DOHH2 (cell line): Measurements from ENCODE around the gene CEP85L.

ENCODE experiments used
- H3F3A ChIP-seq: fragments of 200-600 bp; sonication (generic), shearing (Covaris generic); 2 replicates; pipeline ENCODE4 v1.6.0; 2016; ENCODE audit warnings: antibody characterized with exemption, mild to moderate bottlenecking; ENCODE audit not compliant: control insufficient read depth, insufficient read depth
- H3K27ac ChIP-seq: fragments of 200-600 bp; sonication (generic); 2 replicates; pipeline ENCODE4 v1.5.1; 2014; ENCODE audit warnings: low read depth, mild to moderate bottlenecking, low read length, moderate library complexity
- H3K27me3 ChIP-seq: fragments of 200-600 bp; sonication (generic); 2 replicates; pipeline ENCODE4 v1.6.1; 2014; ENCODE audit warnings: mild to moderate bottlenecking, low read length, mixed read lengths; ENCODE audit not compliant: control insufficient read depth
- H3K36me3 ChIP-seq: fragments of 200-600 bp; sonication (generic); 2 replicates; pipeline ENCODE4 v1.6.1; 2014; ENCODE audit warnings: mild to moderate bottlenecking, low read length, moderate library complexity, mixed read lengths; ENCODE audit not compliant: control insufficient read depth
- H3K4me1 ChIP-seq: fragments of 200-600 bp; sonication (generic); 2 replicates; pipeline ENCODE4 v1.6.1; 2014; ENCODE audit warnings: mild to moderate bottlenecking, low read length, mixed read lengths; ENCODE audit not compliant: control insufficient read depth
- H3K4me2 ChIP-seq: fragments of 200-600 bp; sonication (generic); 2 replicates; pipeline ENCODE4 v1.6.0; 2014; ENCODE audit warnings: mild to moderate bottlenecking, low read length, moderate library complexity
- H3K4me3 ChIP-seq: fragments of 200-600 bp; sonication (generic); 2 replicates; pipeline ENCODE4 v1.5.1; 2014; ENCODE audit warnings: mild to moderate bottlenecking, low read length, mixed read lengths
- H3K79me2 ChIP-seq: fragments of 200-600 bp; sonication (generic); 2 replicates; pipeline ENCODE4 v1.6.1; 2014; ENCODE audit warnings: mild to moderate bottlenecking, low read length, mixed read lengths; ENCODE audit not compliant: control insufficient read depth
- H3K9me2 ChIP-seq: fragments of 200-600 bp; sonication (generic); replicated peaks from 2 replicates; pipeline ENCODE4 v1.6.1; 2014; ENCODE audit warnings: mild to moderate bottlenecking, low read length, mixed read lengths; ENCODE audit not compliant: control insufficient read depth
- H3K9me3 ChIP-seq: fragments of 200-600 bp; sonication (generic); 2 replicates; pipeline ENCODE4 v1.6.1; 2014; ENCODE audit warnings: antibody characterized with exemption, low read length, mixed read lengths; ENCODE audit not compliant: control insufficient read depth, insufficient read depth
- H4K20me1 ChIP-seq: fragments of 200-600 bp; sonication (generic); 2 replicates; pipeline ENCODE4 v1.6.0; 2014; ENCODE audit warnings: low read depth, mild to moderate bottlenecking, antibody characterized with exemption, low read length, moderate library complexity; ENCODE audit not compliant: control insufficient read depth, insufficient read depth
- CTCF ChIP-seq: fragments of 200-600 bp; sonication (generic); IDR thresholded peaks from one replicate; pipeline ENCODE4 v1.5.1; 2014; ENCODE audit warnings: antibody characterized with exemption, mild to moderate bottlenecking, low read depth, low read length; ENCODE audit not compliant: poor library complexity, severe bottlenecking
- EZH2phosphoT487 ChIP-seq: fragments of 200-600 bp; sonication (generic); IDR thresholded peaks from 2 replicates; pipeline ENCODE4 v1.6.1; 2017; ENCODE audit warnings: borderline replicate concordance, mild to moderate bottlenecking, antibody characterized with exemption, low read length, moderate library complexity, mixed read lengths

CEP85L gene

GRCh38 chr6:118544105-118544504 lies 107.3 kb downstream of the CEP85L start:
- no peak overlapping the region for H3K27ac ChIP-seq
- H3K27me3 ChIP-seq, result no peaks in the 10 kb centered on the region
- H3K36me3 ChIP-seq, result no peaks in the 10 kb centered on the region
- no peak for TF ChIP-seq CTCF
- TF ChIP-seq EZH2phosphoT487, result no peak
- no peaks in the 10 kb centered on the region for H3K9me2 ChIP-seq
- no peaks in the 10 kb centered on the region for H3K4me1 ChIP-seq
- H3K4me3 ChIP-seq, result no peak overlapping the region
- no peaks in the 10 kb centered on the region for H3F3A ChIP-seq
- no peak overlapping the region for H3K4me2 ChIP-seq
- H4K20me1 ChIP-seq, result no peaks in the 10 kb centered on the region
- no peaks in the 10 kb centered on the region for H3K9me3 ChIP-seq
- no peaks in the 10 kb centered on the region for H3K79me2 ChIP-seq

GRCh38 chr6:118542184-118542952 lies 109.0 kb downstream of the CEP85L start:
- H4K20me1 ChIP-seq, result no peaks in the 10 kb centered on the region
- H3F3A ChIP-seq, result no peaks in the 10 kb centered on the region
- no peaks in the 10 kb centered on the region for H3K79me2 ChIP-seq
- no peaks in the 10 kb centered on the region for H3K27me3 ChIP-seq
- no peaks in the 10 kb centered on the region for H3K4me1 ChIP-seq
- no peaks in the 10 kb centered on the region for H3K36me3 ChIP-seq
- no peak overlapping the region for H3K4me3 ChIP-seq
- H3K9me2 ChIP-seq, result no peaks in the 10 kb centered on the region
- no peak overlapping the region for H3K27ac ChIP-seq
- no peaks in the 10 kb centered on the region for H3K9me3 ChIP-seq
- no peak overlapping the region for H3K4me2 ChIP-seq
- TF ChIP-seq CTCF (no peak), EZH2phosphoT487 (no peak)

- Histone ChIP-seq H3K27ac (no peak overlapping the region), H3K4me2 (no peak overlapping the region), H3K79me2 (no peaks in the 10 kb centered on the region)
Observed at GRCh38 chr6:118537574-118537973, 113.8 kb downstream of the CEP85L start.

More at GRCh38 chr6:118537574-118537973, 113.8 kb downstream of the CEP85L start:
- H3K4me3 ChIP-seq, result no peak overlapping the region
- TF ChIP-seq EZH2phosphoT487, result no peak
- TF ChIP-seq CTCF, result no peak
- H3K4me1 ChIP-seq, result no peaks in the 10 kb centered on the region
- no peaks in the 10 kb centered on the region for H4K20me1 ChIP-seq
- H3K36me3 ChIP-seq, result no peaks in the 10 kb centered on the region
- H3K9me3 ChIP-seq, result no peaks in the 10 kb centered on the region
- no peaks in the 10 kb centered on the region for H3K9me2 ChIP-seq
- H3F3A ChIP-seq, result no peaks in the 10 kb centered on the region
- no peaks in the 10 kb centered on the region for H3K27me3 ChIP-seq
